Thymus (tissue), 11 donors: ENCODE measurements around the gene TCF7L1. TPM values are rescaled to one million over a fixed set of nuclear protein-coding genes. Genes with fewer than 3 reads are reported as not detected.

Experiments
- DNase-seq, 9 donors: peaks; one replicate each; pipeline ENCODE4 v3.0.0-alpha.2; 2013; ENCODE audit warnings: low spot score in 9 of 9, low read depth in 6 of 9, missing footprints in 1 of 9
- H3K27ac ChIP-seq, 2 donors: one replicate each; pipeline ENCODE4 v1.5.1; 2013; ENCODE audit warnings: control low read depth in 1 of 2, low read depth in 1 of 2, low read length in 1 of 2, mild to moderate bottlenecking in 1 of 2, moderate library complexity in 1 of 2
- H3K27me3 ChIP-seq, 2 donors: one replicate each; pipeline ENCODE4 v1.5.1; 2013; ENCODE audit warnings: low read length in 1 of 2; ENCODE audit not compliant: control insufficient read depth in 2 of 2, insufficient read depth in 1 of 2
- H3K36me3 ChIP-seq, 2 donors: one replicate each; pipeline ENCODE4 v1.5.1; 2013; ENCODE audit warnings: low read length in 1 of 2, mild to moderate bottlenecking in 1 of 2, moderate library complexity in 1 of 2; ENCODE audit not compliant: control insufficient read depth in 2 of 2, insufficient read depth in 2 of 2
- H3K4me1 ChIP-seq, 2 donors: one replicate each; pipeline ENCODE4 v1.5.1; 2013; ENCODE audit warnings: low read length in 2 of 2; ENCODE audit not compliant: control insufficient read depth in 2 of 2, insufficient read depth in 2 of 2
- H3K4me3 ChIP-seq, 2 donors: one replicate each; pipeline ENCODE4 v1.5.1; 2013; ENCODE audit warnings: low read length in 2 of 2, control low read depth in 1 of 2, mild to moderate bottlenecking in 1 of 2
- H3K9me3 ChIP-seq, 2 donors: one replicate each; pipeline ENCODE4 v1.5.1; 2013; ENCODE audit warnings: low read length in 1 of 2, mild to moderate bottlenecking in 1 of 2; ENCODE audit not compliant: control insufficient read depth in 2 of 2, insufficient read depth in 1 of 2
- WGBS: extraction: QIAGEN DNeasy Blood & Tissue Kit; methylation state at CpG from one replicate; pipeline ENCODE4 v1.1.7; 2013; 5-methylcytosine and 5-hydroxymethylcytosine counted together
- polyA plus RNA-seq: library from polyadenylated mRNA; stranded (reverse); fragments of 200-250 nt; gene quantifications from one replicate; pipeline ENCODE4 v1.2.3, GENCODE V29; 2013
- total RNA-seq: library from RNA; stranded (reverse); fragments of 120-200 nt; gene quantifications from one replicate; pipeline ENCODE4 v1.2.4, GENCODE V29; 2013
- donor health status: healthy.

The TCF7L1 gene
- total and polyA plus RNA-seq, 2 donors: 0.90 to 6.6 TPM

- H3K36me3 ChIP-seq: no peaks in the 10 kb centered on the region
- no peak overlapping the region for H3K4me3 ChIP-seq
- 90% methylated on average over 9 of the region's 9 CpGs for WGBS
- H3K9me3 ChIP-seq: no peaks in the 10 kb centered on the region
- DNase-seq: no peak
- no peak overlapping the region for H3K27ac ChIP-seq
- no peaks in the 10 kb centered on the region for H3K27me3 ChIP-seq
- H3K4me1 ChIP-seq: no peaks in the 10 kb centered on the region
Measured at GRCh38 chr2:85165088-85165690, 32.0 kb downstream of the TCF7L1 start.

GRCh38 chr2:85166021-85166420 lies 32.8 kb downstream of the TCF7L1 start:
- no peak for DNase-seq
- WGBS: 95% methylated on average over 1 of the region's 1 CpG
- no peaks in the 10 kb centered on the region for H3K9me3 ChIP-seq
- H3K4me3 ChIP-seq: no peak overlapping the region
- no peak overlapping the region for H3K27ac ChIP-seq
- H3K36me3 ChIP-seq: no peaks in the 10 kb centered on the region
- no peaks in the 10 kb centered on the region for H3K27me3 ChIP-seq
- H3K4me1 ChIP-seq: no peaks in the 10 kb centered on the region

- H3K4me3 ChIP-seq: no peak overlapping the region
- H3K36me3 ChIP-seq: no peaks in the 10 kb centered on the region
- H3K27ac ChIP-seq: no peak overlapping the region
- H3K27me3 ChIP-seq: no peaks in the 10 kb centered on the region
- no peaks in the 10 kb centered on the region for H3K9me3 ChIP-seq
- no peak for DNase-seq
- no peaks in the 10 kb centered on the region for H3K4me1 ChIP-seq
- 96% methylated on average over 10 of the region's 10 CpGs for WGBS
Measured at GRCh38 chr2:85167479-85167878, 34.3 kb downstream of the TCF7L1 start.

DNA sequence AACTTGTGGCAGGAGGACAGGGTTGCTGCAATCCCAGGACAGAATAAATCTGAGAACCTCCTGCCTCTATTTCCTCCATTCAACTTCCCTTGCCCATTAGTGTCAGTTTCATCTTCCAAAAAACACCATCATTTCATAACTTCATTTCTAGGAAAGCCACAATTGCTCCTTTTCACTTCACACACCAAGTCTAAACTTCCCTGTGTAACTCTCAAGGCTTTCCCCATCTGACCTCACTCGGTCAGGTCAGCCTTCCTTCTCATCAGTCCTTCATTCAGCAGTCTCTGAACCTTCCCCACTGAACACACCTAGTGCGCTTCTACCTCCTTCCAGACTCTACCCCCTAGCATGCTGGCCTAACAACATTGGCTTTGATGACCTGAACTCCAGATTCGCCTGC lies 35.8 kb downstream of the TCF7L1 start:
- Histone ChIP-seq H3K9me3 (no peaks in the 10 kb centered on the region), H3K4me1 (no peaks in the 10 kb centered on the region), H3K27me3 (no peaks in the 10 kb centered on the region), H3K4me3 (no peak overlapping the region), H3K27ac (no peak overlapping the region), H3K36me3 (no peaks in the 10 kb centered on the region)
- WGBS: 96% methylated on average over 3 of the region's 3 CpGs
- no peak for DNase-seq

DNA sequence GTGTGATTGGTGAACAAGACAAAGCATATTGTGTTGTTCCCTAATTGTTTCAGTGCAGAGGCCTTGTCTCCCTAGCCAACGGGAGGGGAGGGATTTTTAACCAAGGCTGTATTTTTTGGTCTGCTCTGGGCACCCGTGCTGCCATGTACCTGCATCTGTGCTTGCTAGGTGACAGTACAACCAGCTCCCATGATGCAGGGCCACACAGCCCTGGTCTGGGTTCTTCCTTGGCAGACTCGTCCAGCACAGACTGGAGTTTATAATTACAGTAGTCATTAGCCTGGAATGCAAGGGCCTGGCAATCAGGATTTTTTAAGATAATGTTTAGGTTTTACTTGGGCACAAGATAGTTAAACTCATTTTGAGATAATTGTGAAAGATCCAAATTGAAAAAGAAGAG lies 36.4 kb downstream of the TCF7L1 start:
- no peak for DNase-seq
- Histone ChIP-seq H3K9me3 (no peaks in the 10 kb centered on the region), H3K36me3 (no peaks in the 10 kb centered on the region), H3K27me3 (no peaks in the 10 kb centered on the region), H3K4me1 (no peaks in the 10 kb centered on the region), H3K4me3 (no peak overlapping the region), H3K27ac (no peak overlapping the region)
- 95% methylated on average over 3 of the region's 3 CpGs for WGBS

- Histone ChIP-seq H3K27ac (no peak overlapping the region), H3K27me3 (no peaks in the 10 kb centered on the region), H3K4me3 (no peak overlapping the region), H3K36me3 (no peaks in the 10 kb centered on the region), H3K9me3 (no peaks in the 10 kb centered on the region), H3K4me1 (no peaks in the 10 kb centered on the region)
- 89% methylated on average over 6 of the region's 6 CpGs for WGBS
- no peak for DNase-seq
Measured at GRCh38 chr2:85170938-85171475, 37.8 kb downstream of the TCF7L1 start.

DNA sequence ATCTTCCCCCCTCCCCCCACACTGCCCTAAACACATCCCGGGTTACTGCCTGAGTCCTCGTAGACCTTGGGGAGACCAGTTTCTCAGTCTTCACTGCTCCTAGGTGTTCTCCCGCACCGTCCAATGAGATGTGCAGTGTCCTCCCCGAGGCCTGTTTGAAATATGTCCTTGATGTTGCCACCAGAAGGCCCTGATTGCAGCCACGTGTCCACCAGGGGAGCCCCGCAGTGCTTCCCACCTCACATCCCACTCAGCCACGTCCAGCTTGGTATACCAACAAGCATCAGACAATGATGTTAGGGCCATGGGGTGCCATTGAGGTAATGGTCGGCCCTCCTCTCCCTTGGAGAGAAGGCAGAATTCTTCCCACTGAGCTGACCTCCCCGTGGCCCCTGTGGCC lies 38.7 kb downstream of the TCF7L1 start:
- no peak overlapping the region for H3K4me3 ChIP-seq
- H3K9me3 ChIP-seq: no peaks in the 10 kb centered on the region
- 96% methylated on average over 10 of the region's 10 CpGs for WGBS
- H3K4me1 ChIP-seq: no peaks in the 10 kb centered on the region
- no peaks in the 10 kb centered on the region for H3K36me3 ChIP-seq
- H3K27ac ChIP-seq: no peak overlapping the region
- no peak for DNase-seq
- H3K27me3 ChIP-seq: no peaks in the 10 kb centered on the region

- DNase-seq: no peak
- no peaks in the 10 kb centered on the region for H3K9me3 ChIP-seq
- no peak overlapping the region for H3K4me3 ChIP-seq
- H3K27ac ChIP-seq: no peak overlapping the region
- no peaks in the 10 kb centered on the region for H3K4me1 ChIP-seq
- H3K27me3 ChIP-seq: no peaks in the 10 kb centered on the region
- no peaks in the 10 kb centered on the region for H3K36me3 ChIP-seq
- WGBS: 98% methylated on average over 9 of the region's 9 CpGs
Measured at GRCh38 chr2:85173909-85174308, 40.7 kb downstream of the TCF7L1 start.

DNA sequence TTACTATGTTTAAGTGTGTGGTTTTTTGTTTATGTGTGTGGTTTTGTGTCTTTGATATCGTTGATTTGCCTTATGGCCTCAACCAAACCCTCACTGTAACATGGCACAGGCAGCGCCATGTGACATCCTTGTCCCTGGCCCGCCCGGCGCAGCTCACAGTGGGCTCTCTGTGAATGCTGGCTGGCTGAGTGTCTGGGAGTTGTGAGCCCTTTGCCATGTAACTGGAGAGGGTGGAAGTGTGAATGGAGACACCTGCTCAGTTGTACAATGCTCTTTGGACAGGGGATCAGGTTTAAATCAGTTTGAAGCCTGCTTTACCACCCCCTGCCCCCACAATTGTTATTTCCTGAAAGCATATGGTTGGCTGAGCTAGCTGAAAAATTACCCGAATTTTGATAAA lies 41.8 kb downstream of the TCF7L1 start:
- WGBS: 90% methylated on average over 6 of the region's 6 CpGs
- H3K4me3 ChIP-seq: no peak overlapping the region
- H3K36me3 ChIP-seq: no peaks in the 10 kb centered on the region
- no peak for DNase-seq
- no peaks in the 10 kb centered on the region for H3K27me3 ChIP-seq
- no peaks in the 10 kb centered on the region for H3K9me3 ChIP-seq
- peaks cover 0 to 1% of the 10 kb centered on the region in 2 donors for H3K4me1 ChIP-seq
- no peak overlapping the region for H3K27ac ChIP-seq
